ENCODE data around the gene CD4.
"Not testable (repeated sequence)": the region's sequence is repeated elsewhere in the genome, so short reads cannot be mapped to it uniquely, and the experiment has no call there.

The CD4 gene

DNA sequence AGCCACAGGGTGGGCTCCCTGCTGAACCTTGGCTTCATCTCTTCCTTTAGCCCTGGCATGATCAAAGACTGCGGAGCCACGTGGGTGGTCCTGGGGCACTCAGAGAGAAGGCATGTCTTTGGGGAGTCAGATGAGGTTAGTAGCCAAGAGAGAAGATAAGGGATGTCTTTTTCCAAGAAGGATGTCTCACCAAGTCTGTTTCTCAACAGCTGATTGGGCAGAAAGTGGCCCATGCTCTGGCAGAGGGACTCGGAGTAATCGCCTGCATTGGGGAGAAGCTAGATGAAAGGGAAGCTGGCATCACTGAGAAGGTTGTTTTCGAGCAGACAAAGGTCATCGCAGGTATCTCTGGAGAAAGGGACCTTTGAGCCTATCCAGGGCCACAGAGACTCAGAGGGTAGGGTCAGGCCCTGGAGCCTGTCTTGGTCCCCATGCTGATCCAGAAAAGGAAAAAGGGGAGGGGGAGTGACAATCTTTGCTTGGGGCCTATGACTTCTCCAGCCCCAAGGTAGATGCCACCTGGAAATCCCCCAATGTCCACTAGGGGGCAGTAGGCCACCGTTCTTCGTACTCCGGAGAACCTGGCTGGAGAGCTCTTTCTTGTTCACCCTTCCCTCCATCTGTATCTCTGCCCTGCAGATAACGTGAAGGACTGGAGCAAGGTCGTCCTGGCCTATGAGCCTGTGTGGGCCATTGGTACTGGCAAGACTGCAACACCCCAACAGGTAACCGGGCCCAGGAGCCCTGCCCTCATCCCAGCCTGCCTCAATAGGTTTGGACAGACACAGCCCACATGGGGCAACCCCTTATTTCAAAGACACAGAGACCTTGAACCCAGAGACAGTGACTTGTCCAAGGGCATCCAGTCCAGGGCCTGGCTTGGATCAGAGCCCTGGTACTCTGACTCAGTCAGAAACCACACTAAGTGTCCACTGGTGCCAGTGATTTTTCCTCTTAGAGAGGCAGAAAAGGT, 80.0 kb downstream of the CD4 start:
- peak; percentile 83 for DNase-seq

- not testable (repeated sequence) for DNase-seq
These were observed 81.0 kb downstream of the CD4 start for GRCh38 chr12:6870304-6870703.

All from NCI-H1694 treated with DMSO at 0.1 percent for 48 hours (cell line).